Ramos (cell line): Measurements from ENCODE around the gene ZNF488.

Experiments
- in situ Hi-C: fragments of 300-500 bp; cut with MboI; formaldehyde crosslinking; loops from one replicate; pipeline ENCODE4 v1.14.3; 2022; ENCODE audit warnings: low sequenced_read_pairs; ENCODE audit not compliant: unreplicated experiment

ZNF488 gene

GRCh38 chr10:47368431-47369180, 15.5 kb downstream of the ZNF488 start:
- in situ Hi-C loops: no loop called here

- in situ Hi-C loops: no loop called here
These were observed 16.4 kb downstream of the ZNF488 start for GRCh38 chr10:47367646-47368045.

GRCh38 chr10:47366731-47367460, 17.2 kb downstream of the ZNF488 start:
- in situ Hi-C loops: no loop called here

DNA sequence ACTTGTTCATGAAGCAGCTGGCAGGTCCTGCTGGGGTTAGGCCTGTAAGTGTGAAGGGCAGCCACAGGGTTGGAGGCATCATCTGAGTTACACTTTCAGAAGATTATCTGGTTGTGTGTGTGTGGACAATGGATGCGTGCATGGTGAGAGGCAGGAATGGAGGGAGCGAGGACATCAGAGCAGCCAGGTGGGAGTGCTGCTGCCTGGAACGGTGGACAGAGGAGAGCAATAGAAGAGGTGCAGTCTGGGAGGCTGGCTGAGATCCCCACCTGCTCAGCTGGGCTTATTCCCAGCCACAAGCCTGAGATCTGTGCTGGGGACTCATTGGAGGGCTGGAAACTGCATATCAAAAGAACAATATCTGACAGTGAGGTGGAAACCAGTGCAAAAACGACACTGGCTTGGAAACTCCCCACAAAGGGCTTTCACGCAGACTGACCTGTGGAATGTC, 17.9 kb downstream of the ZNF488 start:
- in situ Hi-C loops: no loop called here

DNA sequence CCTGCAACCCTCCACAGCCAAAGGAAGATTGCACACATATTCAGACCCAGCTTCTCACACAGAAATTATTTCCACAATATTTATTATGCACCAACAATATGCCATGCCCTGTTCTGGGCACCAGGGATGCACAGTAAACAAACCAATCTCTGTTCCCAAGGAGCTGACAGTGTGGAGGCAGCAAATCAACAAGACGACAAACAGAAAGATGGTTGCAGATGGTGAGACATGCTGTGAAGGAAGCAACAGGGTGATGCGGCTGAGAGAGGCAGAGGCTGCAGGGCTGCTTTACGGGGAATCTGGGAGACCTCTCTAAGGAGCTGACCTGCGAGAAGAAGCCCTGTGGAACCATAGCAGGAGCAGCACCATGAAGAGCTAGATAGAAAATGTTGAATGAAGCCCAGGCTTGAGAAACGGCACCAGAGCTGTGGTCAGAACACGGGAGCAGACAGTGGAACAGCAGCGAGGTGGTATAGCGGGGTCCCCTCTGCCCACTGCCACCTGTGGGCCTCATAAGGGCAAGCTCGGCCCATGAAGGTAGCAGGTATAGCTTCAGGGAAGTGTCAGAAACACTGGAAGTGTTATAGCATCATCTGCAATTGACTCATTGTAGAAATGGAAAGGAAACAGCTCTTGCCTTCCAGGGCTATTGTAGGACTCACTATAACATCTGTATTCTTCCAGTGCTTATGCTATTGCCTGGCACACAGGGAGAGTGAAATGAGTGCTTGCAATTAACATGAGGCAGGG, 18.5 kb downstream of the ZNF488 start:
- in situ Hi-C loops: no loop called here

DNA sequence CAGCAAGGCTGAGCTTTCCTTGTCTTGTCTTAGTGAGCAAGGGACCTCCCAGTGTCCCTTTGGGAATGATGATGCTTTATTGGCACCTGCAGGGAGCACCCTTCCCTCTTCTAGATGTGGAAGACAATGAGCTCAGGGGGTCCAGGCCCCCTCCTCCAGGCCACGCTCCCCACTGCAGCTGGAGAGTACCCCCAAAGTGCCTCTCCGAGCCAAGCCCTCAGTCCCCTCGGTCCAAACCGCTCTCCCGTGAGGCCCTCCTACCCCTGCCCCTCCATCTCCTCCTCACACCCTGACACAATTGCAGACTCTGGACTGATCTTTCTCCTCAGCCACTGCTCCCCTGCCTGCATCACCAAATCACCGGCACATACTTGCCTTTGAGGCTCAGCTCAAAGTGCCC, 19.2 kb downstream of the ZNF488 start:
- in situ Hi-C loops: no loop called here

DNA sequence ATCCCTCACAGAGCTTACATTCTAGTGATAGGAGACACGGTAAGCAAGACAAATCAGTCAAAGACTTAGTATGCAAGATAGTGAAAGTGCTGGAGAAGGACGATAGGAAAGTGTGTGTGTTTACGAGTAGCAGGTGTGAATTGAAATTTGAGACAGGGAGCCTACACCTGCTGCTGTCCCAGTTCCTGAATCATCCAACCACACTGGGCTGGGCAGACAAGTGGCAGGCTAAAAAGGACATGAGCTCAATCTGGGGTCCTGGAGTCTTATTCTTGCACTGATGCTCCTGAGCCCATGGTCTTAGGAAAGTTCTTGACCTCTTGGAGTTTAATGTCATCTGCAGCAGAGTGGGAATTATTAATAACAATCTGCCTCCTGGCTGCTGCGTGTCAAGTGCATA, 19.7 kb downstream of the ZNF488 start:
- in situ Hi-C loops: no loop called here

GRCh38 chr10:47363781-47364180, 20.3 kb downstream of the ZNF488 start:
- in situ Hi-C loops: no loop called here

DNA sequence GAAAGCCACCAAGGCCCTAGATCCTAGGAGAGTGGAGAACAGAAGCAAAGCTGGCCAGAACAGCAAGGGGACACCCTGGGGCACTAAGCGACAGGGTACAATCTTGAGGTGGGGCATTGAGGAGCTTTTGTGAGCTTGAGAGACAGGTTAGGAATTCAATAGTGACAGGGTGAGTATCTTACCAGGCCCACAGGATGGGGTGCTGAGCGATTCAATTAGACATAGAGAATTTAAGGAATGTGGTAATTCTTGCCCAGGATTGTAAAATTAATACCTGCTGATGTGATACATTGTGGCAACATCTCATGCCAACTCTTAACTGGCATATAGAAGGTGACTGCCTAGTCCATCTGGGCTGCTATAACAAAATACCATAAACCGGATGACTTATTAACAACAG, 21.9 kb downstream of the ZNF488 start:
- in situ Hi-C loops: no loop called here

- in situ Hi-C loops: no loop called here
These were observed 22.8 kb downstream of the ZNF488 start for GRCh38 chr10:47361293-47361692.

- in situ Hi-C loops: no loop called here
These were observed 23.6 kb downstream of the ZNF488 start for GRCh38 chr10:47360419-47361040.

DNA sequence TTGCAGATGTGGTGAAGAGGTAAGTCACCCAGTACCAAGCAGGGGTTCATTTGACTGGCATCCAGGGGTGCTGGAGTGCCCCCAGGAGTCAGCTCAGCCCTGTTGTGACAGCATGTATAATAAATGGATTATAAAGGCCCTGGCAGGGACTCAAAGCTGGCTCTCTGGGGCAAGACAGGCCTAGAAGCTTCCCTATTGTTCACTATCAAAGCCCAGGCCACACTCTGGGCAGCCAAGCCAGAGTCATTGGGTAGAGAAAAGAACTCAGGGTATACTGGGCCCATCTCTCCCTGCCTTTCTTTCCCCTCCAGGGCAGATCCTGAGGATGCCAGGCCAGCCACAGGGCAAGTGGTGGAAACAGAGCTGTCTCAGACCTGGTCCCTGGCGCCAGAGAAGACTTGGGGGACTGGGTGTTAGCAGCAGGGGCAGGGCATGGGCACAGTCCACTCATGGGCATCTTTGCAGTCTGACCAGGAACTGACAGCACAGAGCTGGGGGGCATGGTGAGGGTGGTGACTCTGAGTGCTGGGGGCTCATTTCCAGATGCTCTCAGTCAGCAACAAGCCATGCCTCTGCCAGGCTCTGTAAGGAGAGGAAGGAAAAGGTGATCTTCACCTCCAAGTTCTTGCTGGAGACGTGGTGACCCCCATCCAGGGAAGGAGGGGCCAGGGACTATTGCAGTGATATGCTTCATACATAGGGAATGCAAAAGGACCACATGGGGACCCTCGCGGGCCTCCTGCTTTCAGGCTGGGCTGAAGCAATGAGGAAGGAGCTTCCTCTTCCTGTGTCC, 24.3 kb downstream of the ZNF488 start:
- in situ Hi-C loops: no loop called here

GRCh38 chr10:47359101-47359500, 25.0 kb downstream of the ZNF488 start:
- in situ Hi-C loops: no loop called here

GRCh38 chr10:47358457-47358856, 25.6 kb downstream of the ZNF488 start:
- in situ Hi-C loops: no loop called here

DNA sequence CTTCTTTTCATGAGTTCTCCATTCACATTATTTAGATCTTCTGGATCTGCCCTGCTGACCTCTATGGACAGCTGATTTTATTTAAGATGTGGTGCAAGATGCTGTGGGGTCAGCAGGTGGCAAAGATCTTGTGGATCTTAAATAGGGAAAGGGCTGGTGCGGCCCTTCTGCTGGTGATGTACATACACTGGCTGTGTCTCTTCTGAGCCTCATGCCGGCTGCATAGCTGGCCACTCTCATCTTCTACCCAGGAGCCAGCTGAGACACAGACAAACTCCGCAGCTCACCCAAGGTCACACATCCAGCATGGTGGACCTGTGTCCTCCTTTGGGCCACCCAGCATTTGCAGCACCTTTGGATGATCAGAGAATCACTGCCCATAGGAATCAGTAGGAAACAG, 26.2 kb downstream of the ZNF488 start:
- in situ Hi-C loops: no loop called here

DNA sequence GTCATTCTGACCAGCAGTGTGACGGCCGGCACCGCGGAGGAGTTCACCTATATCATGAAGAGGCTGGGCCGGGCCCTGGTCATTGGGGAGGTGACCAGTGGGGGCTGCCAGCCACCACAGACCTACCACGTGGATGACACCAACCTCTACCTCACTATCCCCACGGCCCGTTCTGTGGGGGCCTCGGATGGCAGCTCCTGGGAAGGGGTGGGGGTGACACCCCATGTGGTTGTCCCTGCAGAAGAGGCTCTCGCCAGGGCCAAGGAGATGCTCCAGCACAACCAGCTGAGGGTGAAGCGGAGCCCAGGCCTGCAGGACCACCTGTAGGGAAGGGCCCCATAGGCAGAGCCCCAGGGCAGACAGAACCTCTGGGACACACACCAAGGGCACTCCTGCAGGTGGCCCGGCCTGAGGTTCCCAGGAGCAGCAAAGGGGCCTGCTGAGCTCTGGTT, 26.9 kb downstream of the ZNF488 start:
- in situ Hi-C loops: no loop called here

GRCh38 chr10:47356708-47357107, 27.4 kb downstream of the ZNF488 start:
- in situ Hi-C loops: no loop called here

- in situ Hi-C loops: no loop called here
These were observed 29.2 kb downstream of the ZNF488 start for GRCh38 chr10:47354900-47355299.

GRCh38 chr10:47354165-47354564, 29.9 kb downstream of the ZNF488 start:
- in situ Hi-C loops: no loop called here

- in situ Hi-C loops: no loop called here
These were observed 30.7 kb downstream of the ZNF488 start for GRCh38 chr10:47353351-47353750.
